Esophagus squamous epithelium (tissue), 4 donors: ENCODE measurements around the gene SEC24C.
"Not testable (repeated sequence)": the region's sequence is repeated elsewhere in the genome, so short reads cannot be mapped to it uniquely, and the experiment has no call there.

Experiments
- POLR2A ChIP-seq, 4 donors: fragments of 450-650 bp; IDR thresholded peaks; one replicate each; pipeline ENCODE4 v1.6.1; 2017; ENCODE audit warnings: antibody characterized with exemption in 4 of 4, mild to moderate bottlenecking in 4 of 4, moderate library complexity in 3 of 4
- TF ChIP-seq, protein P1 (sequence below), 6 experiments: fragments of 450-650 bp in 4 of 6; fragments of 200-600 bp in 2 of 6; sonication (generic) in 2 of 6; IDR thresholded peaks; one replicate each; pipeline ENCODE4 v1.5.1; 2016 to 2019; ENCODE audit warnings: antibody characterized with exemption in 6 of 6, mild to moderate bottlenecking in 4 of 6, moderate library complexity in 4 of 6

- TF ChIP-seq POLR2A (IDR thresholded peaks at IDR 0.05): not testable (repeated sequence)
- TF ChIP-seq, protein P1, sequence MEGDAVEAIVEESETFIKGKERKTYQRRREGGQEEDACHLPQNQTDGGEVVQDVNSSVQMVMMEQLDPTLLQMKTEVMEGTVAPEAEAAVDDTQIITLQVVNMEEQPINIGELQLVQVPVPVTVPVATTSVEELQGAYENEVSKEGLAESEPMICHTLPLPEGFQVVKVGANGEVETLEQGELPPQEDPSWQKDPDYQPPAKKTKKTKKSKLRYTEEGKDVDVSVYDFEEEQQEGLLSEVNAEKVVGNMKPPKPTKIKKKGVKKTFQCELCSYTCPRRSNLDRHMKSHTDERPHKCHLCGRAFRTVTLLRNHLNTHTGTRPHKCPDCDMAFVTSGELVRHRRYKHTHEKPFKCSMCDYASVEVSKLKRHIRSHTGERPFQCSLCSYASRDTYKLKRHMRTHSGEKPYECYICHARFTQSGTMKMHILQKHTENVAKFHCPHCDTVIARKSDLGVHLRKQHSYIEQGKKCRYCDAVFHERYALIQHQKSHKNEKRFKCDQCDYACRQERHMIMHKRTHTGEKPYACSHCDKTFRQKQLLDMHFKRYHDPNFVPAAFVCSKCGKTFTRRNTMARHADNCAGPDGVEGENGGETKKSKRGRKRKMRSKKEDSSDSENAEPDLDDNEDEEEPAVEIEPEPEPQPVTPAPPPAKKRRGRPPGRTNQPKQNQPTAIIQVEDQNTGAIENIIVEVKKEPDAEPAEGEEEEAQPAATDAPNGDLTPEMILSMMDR (IDR thresholded peaks at IDR 0.05): not testable (repeated sequence)
Measured at GRCh38 chr10:73707628-73708027, 36.5 kb upstream of the SEC24C start.
